Astrocyte (in vitro differentiated cells and primary cell): ENCODE data around the gene AP1M1. TPM values are rescaled to one million over a fixed set of nuclear protein-coding genes. Genes with fewer than 3 reads are reported as not detected.

Experiments used
- DNase-seq: peaks from one replicate; pipeline ENCODE4 v3.0.0-alpha.2; 2010; ENCODE audit warnings: low read depth
- FAIRE-seq: peaks from 2 replicates; lab custom pipeline; 2011; peaks lifted over from hg19 to GRCh38; lab: Jason Lieb, UNC
- H2AFZ ChIP-seq: 2 replicates; pipeline ENCODE4 v1.6.0; 2012; ENCODE audit warnings: low read depth, low read length, inconsistent platforms
- H3K27ac ChIP-seq: 2 replicates; pipeline ENCODE4 v1.5.1; 2011; ENCODE audit warnings: low read depth, low read length, inconsistent platforms
- H3K27me3 ChIP-seq: 2 replicates; pipeline ENCODE4 v1.6.0; 2011; ENCODE audit warnings: low read length, inconsistent platforms; ENCODE audit not compliant: insufficient read depth
- H3K36me3 ChIP-seq: 2 replicates; pipeline ENCODE4 v1.5.1; 2011; ENCODE audit warnings: low read length, inconsistent platforms; ENCODE audit not compliant: insufficient read depth
- H3K4me1 ChIP-seq: 2 replicates; pipeline ENCODE4 v1.5.1; 2011; ENCODE audit warnings: low read length, inconsistent platforms; ENCODE audit not compliant: insufficient read depth
- H3K4me2 ChIP-seq: 2 replicates; pipeline ENCODE4 v1.6.0; 2012; ENCODE audit warnings: low read length, inconsistent platforms
- H3K4me3 ChIP-seq: 2 replicates; pipeline ENCODE4 v1.5.1; 2011; ENCODE audit warnings: low read depth, mild to moderate bottlenecking, low read length, inconsistent platforms; ENCODE audit not compliant: insufficient read depth
- H3K79me2 ChIP-seq: 2 replicates; pipeline ENCODE4 v1.6.0; 2012; ENCODE audit warnings: mild to moderate bottlenecking, low read length, inconsistent platforms; ENCODE audit not compliant: insufficient read depth
- H3K9ac ChIP-seq: 2 replicates; pipeline ENCODE4 v1.6.0; 2012; ENCODE audit warnings: mild to moderate bottlenecking, low read length, inconsistent platforms
- H3K9me3 ChIP-seq: 2 replicates; pipeline ENCODE4 v1.5.1; 2012; ENCODE audit warnings: low read depth, mild to moderate bottlenecking, low read length, inconsistent platforms; ENCODE audit not compliant: insufficient read depth
- H4K20me1 ChIP-seq: 2 replicates; pipeline ENCODE4 v1.6.0; 2012; ENCODE audit warnings: low read length, inconsistent platforms; ENCODE audit not compliant: insufficient read depth
- H3K27ac Mint-ChIP-seq: one replicate; pipeline ENCODE4 v1.8.0; 2021; ENCODE audit warnings: mild to moderate bottlenecking, mixed read lengths; ENCODE audit not compliant: unreplicated experiment
- H3K27me3 Mint-ChIP-seq: one replicate; pipeline ENCODE4 v1.8.0; 2021; ENCODE audit warnings: low read depth, mixed read lengths; ENCODE audit not compliant: unreplicated experiment
- H3K36me3 Mint-ChIP-seq: one replicate; pipeline ENCODE4 v1.8.0; 2021; ENCODE audit warnings: low read depth, mixed read lengths; ENCODE audit not compliant: unreplicated experiment
- H3K4me1 Mint-ChIP-seq: one replicate; pipeline ENCODE4 v1.8.0; 2021; ENCODE audit warnings: low read depth, mixed read lengths; ENCODE audit not compliant: unreplicated experiment
- H3K4me3 Mint-ChIP-seq: one replicate; pipeline ENCODE4 v1.8.0; 2021; ENCODE audit warnings: mild to moderate bottlenecking, moderate library complexity, mixed read lengths; ENCODE audit not compliant: unreplicated experiment
- H3K9me3 Mint-ChIP-seq: one replicate; pipeline ENCODE4 v1.8.0; 2021; ENCODE audit warnings: mild to moderate bottlenecking, mixed read lengths; ENCODE audit not compliant: unreplicated experiment
- CTCF ChIP-seq: IDR thresholded peaks from 2 replicates; pipeline ENCODE4 v1.5.1; 2011; ENCODE audit warnings: low read depth, mild to moderate bottlenecking, inconsistent platforms, low read length, moderate library complexity; ENCODE audit not compliant: insufficient read depth
- EZH2 ChIP-seq: IDR thresholded peaks from 2 replicates; pipeline ENCODE4 v1.6.1; 2012; ENCODE audit warnings: mild to moderate bottlenecking, low read length, inconsistent platforms; ENCODE audit not compliant: insufficient read depth
- total RNA-seq: library from RNA; stranded (reverse); gene quantifications from 2 replicates; pipeline ENCODE4 v1.2.1, GENCODE V29; 2021

The AP1M1 gene
- total RNA-seq, 1 donor from 2014 or later: 87.6 TPM

- Histone ChIP-seq H3K4me3 (no peak overlapping the region), H2AFZ (no peak overlapping the region), H3K4me1 (peaks cover 15% of the 10 kb centered on the region), H3K36me3 (peaks cover 25% of the 10 kb centered on the region), H3K4me2 (no peak overlapping the region), H3K9ac (no peak overlapping the region), H3K79me2 (peaks cover 16% of the 10 kb centered on the region), H3K9me3 (no peaks in the 10 kb centered on the region), H3K27me3 (no peaks in the 10 kb centered on the region), H3K27ac (no peak overlapping the region), H4K20me1 (peaks cover 22% of the 10 kb centered on the region)
- no peak for TF ChIP-seq EZH2
- no peak for TF ChIP-seq CTCF
- Mint-ChIP-seq H3K27ac (no peak overlapping the region), H3K4me1 (peaks cover 4% of the 10 kb centered on the region), H3K4me3 (no peak overlapping the region), H3K36me3 (peaks cover 5% of the 10 kb centered on the region), H3K27me3 (no peaks in the 10 kb centered on the region), H3K9me3 (no peaks in the 10 kb centered on the region)
- no peak for FAIRE-seq
- DNase-seq: no peak
Measured at GRCh38 chr19:16193466-16193865, 4.2 kb upstream of the AP1M1 start.

GRCh38 chr19:16197188-16197621 lies 506 bp upstream of the AP1M1 start:
- FAIRE-seq (peak; percentile 9), DNase-seq (peak; percentile 86)
- Histone ChIP-seq H3K36me3 (peaks cover 7% of the 10 kb centered on the region), H3K79me2 (peaks cover 43% of the 10 kb centered on the region), H2AFZ (peak overlapping the region; percentile 16), H3K4me1 (peaks cover 23% of the 10 kb centered on the region), H3K27me3 (no peaks in the 10 kb centered on the region), H4K20me1 (peaks cover 35% of the 10 kb centered on the region), H3K9ac (peak overlapping the region; percentile 92), H3K4me2 (peak overlapping the region; percentile 94), H3K27ac (peak overlapping the region; percentile 76), H3K9me3 (no peaks in the 10 kb centered on the region), H3K4me3 (peak overlapping the region; percentile 89)
- H3K36me3 Mint-ChIP-seq: peaks cover 10% of the 10 kb centered on the region
- H3K4me3 Mint-ChIP-seq: peak overlapping the region; percentile 91
- TF ChIP-seq EZH2: no peak
- no peak for TF ChIP-seq CTCF
- peak overlapping the region; percentile 59 for H3K27ac Mint-ChIP-seq
- H3K4me1 Mint-ChIP-seq: peaks cover 13% of the 10 kb centered on the region
- no peaks in the 10 kb centered on the region for H3K9me3 Mint-ChIP-seq
- H3K27me3 Mint-ChIP-seq: no peaks in the 10 kb centered on the region

- H3K9me3 Mint-ChIP-seq: no peaks in the 10 kb centered on the region
- peak overlapping the region; percentile 4 for H3K27ac Mint-ChIP-seq
- H3K27me3 Mint-ChIP-seq: no peaks in the 10 kb centered on the region
- FAIRE-seq: no peak
- Histone ChIP-seq H3K27me3 (no peaks in the 10 kb centered on the region), H2AFZ (peak overlapping the region; percentile 13), H3K4me3 (peak overlapping the region; percentile 89), H3K36me3 (peaks cover 10% of the 10 kb centered on the region), H3K9ac (peak overlapping the region; percentile 92), H3K9me3 (no peaks in the 10 kb centered on the region), H3K4me2 (peak overlapping the region; percentile 94), H3K27ac (peak overlapping the region; percentile 76), H3K4me1 (peaks cover 23% of the 10 kb centered on the region), H3K79me2 (peaks cover 55% of the 10 kb centered on the region), H4K20me1 (peaks cover 46% of the 10 kb centered on the region)
- H3K36me3 Mint-ChIP-seq: peaks cover 14% of the 10 kb centered on the region
- H3K4me3 Mint-ChIP-seq: peak overlapping the region; percentile 93
- peaks cover 20% of the 10 kb centered on the region for H3K4me1 Mint-ChIP-seq
- no peak for DNase-seq
- TF ChIP-seq EZH2: no peak
- no peak for TF ChIP-seq CTCF
Measured at GRCh38 chr19:16198370-16198651, 600 bp downstream of the AP1M1 start.
